Esophagus squamous epithelium (tissue), 5 donors: ENCODE measurements around the gene CHST11. TPM values are rescaled to one million over a fixed set of nuclear protein-coding genes. Genes with fewer than 3 reads are reported as not detected.

Source experiments
- DNase-seq: peaks from one replicate; lab custom pipeline; 2025; lab: John Stamatoyannopoulos, UW
- H3K27ac ChIP-seq, 4 donors: fragments of 200-600 bp; sonication (generic); one replicate each; pipeline ENCODE4 v1.5.1; 2016 to 2019; ENCODE audit warnings: mild to moderate bottlenecking in 1 of 4
- H3K27me3 ChIP-seq, 4 donors: fragments of 200-600 bp; sonication (generic); 1 replicate in 3 of 4; 2 replicates in 1 of 4; pipeline versions ENCODE4 v1.5.1 to v1.6.0; 2017 to 2021; ENCODE audit warnings: antibody characterized with exemption in 1 of 4
- H3K36me3 ChIP-seq, 3 donors: fragments of 200-600 bp; sonication (generic); one replicate each; pipeline ENCODE4 v1.5.1; 2016 to 2019
- H3K4me1 ChIP-seq, 3 donors: fragments of 200-600 bp; sonication (generic); one replicate each; pipeline ENCODE4 v1.5.1; 2017 to 2019
- H3K4me3 ChIP-seq, 4 donors: fragments of 200-600 bp; sonication (generic); 1 replicate in 3 of 4; 2 replicates in 1 of 4; pipeline ENCODE4 v1.5.1; 2016 to 2019; ENCODE audit warnings: mild to moderate bottlenecking in 2 of 4, moderate library complexity in 1 of 4
- H3K9me3 ChIP-seq, 3 donors: fragments of 200-600 bp; sonication (generic); one replicate each; pipeline ENCODE4 v1.5.1; 2016 to 2019
- CTCF ChIP-seq, 6 experiments: fragments of 450-650 bp in 4 of 6; fragments of 200-600 bp in 2 of 6; sonication (generic) in 2 of 6; IDR thresholded peaks; one replicate each; pipeline ENCODE4 v1.5.1; 2016 to 2019; ENCODE audit warnings: antibody characterized with exemption in 6 of 6, mild to moderate bottlenecking in 4 of 6, moderate library complexity in 4 of 6
- POLR2A ChIP-seq, 4 donors: fragments of 450-650 bp; IDR thresholded peaks; one replicate each; pipeline ENCODE4 v1.6.1; 2017; ENCODE audit warnings: antibody characterized with exemption in 4 of 4, mild to moderate bottlenecking in 4 of 4, moderate library complexity in 3 of 4
- WGBS, 2 donors: methylation state at CpG; one replicate each; pipeline ENCODE4 v1.1.5; 2018; 5-methylcytosine and 5-hydroxymethylcytosine counted together
- intact Hi-C: fragments of 100-400 bp; cut with DNase I; formaldehyde crosslinking; loops from one replicate; pipeline ENCODE4 v1.15.0; 2022
- total RNA-seq, 4 donors: library from RNA; depleted of rRNA; stranded (reverse); fragments of >200 nt; gene quantifications; one replicate each; pipeline ENCODE4 v1.1.0, GENCODE V29; 2016
- donor health status: DM: yes; HTN: yes; CAD: no.

Gene CHST11
- total RNA-seq, 4 donors from 2014 or later = 6.3 to 12.6 (median 10.3) TPM

- H3K4me1 ChIP-seq = peaks cover 10 to 68% (median 34%) of the 10 kb centered on the region in 3 donors
- intact Hi-C loops = no loop called here
- no peaks in the 10 kb centered on the region for H3K36me3 ChIP-seq
- no peak for DNase-seq
- no peaks in the 10 kb centered on the region for H3K27me3 ChIP-seq
- no peak for TF ChIP-seq CTCF (IDR thresholded peaks at IDR 0.05)
- no peak for TF ChIP-seq POLR2A (IDR thresholded peaks at IDR 0.05)
- WGBS, 2 donors = 44 to 48% methylated on average over 2 of the region's 2 CpGs
- H3K4me3 ChIP-seq = no peak overlapping the region
- peak overlapping the region in 2 of 4 donors; percentile 74 to 88 for H3K27ac ChIP-seq
- no peaks in the 10 kb centered on the region for H3K9me3 ChIP-seq
These were observed 146.1 kb downstream of the CHST11 start for GRCh38 chr12:104602896-104603295.

DNA sequence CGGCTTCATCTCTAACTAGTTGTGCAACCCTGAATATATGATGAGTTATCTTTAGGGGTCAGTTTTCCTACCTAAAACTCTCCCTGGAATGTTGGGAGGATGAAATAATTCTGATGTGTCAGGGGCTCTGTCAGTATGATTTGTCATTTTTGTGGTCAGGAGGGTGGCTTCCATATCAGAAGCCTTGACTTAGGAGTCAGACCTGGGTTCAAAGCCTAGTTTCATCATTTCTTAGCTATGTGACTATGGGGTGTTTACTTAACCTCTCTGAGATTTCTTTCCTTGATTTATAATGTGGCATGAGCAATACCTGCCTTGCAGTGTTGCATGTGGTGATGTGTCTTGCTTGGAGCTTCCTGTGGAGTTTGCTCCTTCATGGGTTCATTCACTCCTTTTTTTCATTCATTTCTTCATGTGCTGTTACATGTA is 146.8 kb downstream of the CHST11 start:
- H3K4me1 ChIP-seq = peaks cover 10 to 68% (median 34%) of the 10 kb centered on the region in 3 donors
- H3K9me3 ChIP-seq = no peaks in the 10 kb centered on the region
- intact Hi-C loops = no loop called here
- no peaks in the 10 kb centered on the region for H3K27me3 ChIP-seq
- peak overlapping the region; percentile 25 to 88 (median 58) for H3K27ac ChIP-seq
- H3K4me3 ChIP-seq = no peak overlapping the region
- 63 to 71% methylated on average over 1 of the region's 1 CpG for WGBS, 2 donors
- DNase-seq = no peak
- TF ChIP-seq POLR2A (IDR thresholded peaks at IDR 0.05) (no peak), CTCF (IDR thresholded peaks at IDR 0.05) (no peak)
- H3K36me3 ChIP-seq = no peaks in the 10 kb centered on the region

DNA sequence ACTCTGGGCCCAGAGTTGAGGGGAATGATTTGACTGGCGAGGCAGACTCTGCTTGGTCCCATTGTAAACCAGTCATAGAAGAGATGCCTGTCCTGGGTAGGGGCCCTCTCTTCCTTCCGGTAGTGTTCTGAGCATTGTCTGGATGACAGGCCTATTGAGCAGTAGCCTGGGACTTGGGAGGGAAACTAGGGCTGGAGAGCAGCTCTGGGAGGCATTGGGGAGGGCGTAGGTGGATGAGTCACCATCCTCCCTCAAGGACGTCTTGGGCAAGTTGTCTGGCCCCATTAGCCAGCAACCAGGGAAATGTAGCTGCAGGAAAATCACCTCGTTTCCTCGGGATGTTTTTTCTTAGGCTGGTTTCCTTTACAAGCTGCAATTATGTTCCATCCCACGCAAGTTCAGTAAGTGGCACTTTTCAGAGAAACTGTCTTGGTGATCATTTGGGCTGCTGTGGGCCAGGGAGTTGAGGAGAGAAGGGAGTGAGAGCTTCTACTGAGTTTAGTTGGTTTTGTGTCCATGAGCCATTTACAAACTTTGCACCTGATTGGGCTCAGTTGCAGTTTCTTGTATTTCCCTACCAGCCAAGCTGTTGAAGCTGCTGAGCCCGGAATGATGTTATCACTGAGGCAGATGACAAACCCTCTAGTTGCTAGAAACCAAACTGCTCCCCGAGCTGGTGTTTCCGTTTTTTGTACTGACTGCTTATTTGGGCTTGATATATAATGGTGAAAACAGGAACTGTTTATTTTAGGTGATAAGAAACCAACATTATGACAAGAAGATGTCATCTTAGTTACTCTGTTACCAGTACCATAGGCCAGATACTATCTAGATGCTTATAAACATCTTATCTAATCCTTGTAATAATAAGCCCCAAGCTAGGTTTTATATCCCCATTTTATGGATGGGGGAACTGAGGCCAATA is 147.6 kb downstream of the CHST11 start:
- no peaks in the 10 kb centered on the region for H3K27me3 ChIP-seq
- intact Hi-C loops = no loop called here
- DNase-seq = no peak
- peaks cover 10 to 74% (median 34%) of the 10 kb centered on the region in 3 donors for H3K4me1 ChIP-seq
- no peaks in the 10 kb centered on the region for H3K36me3 ChIP-seq
- 25 to 32% methylated on average over 8 to 10 of the region's 10 CpGs for WGBS, 2 donors
- no peaks in the 10 kb centered on the region for H3K9me3 ChIP-seq
- peak overlapping the region; percentile 25 to 88 (median 58) for H3K27ac ChIP-seq
- TF ChIP-seq POLR2A (IDR thresholded peaks at IDR 0.05) = no peak
- TF ChIP-seq CTCF (IDR thresholded peaks at IDR 0.05) = no peak
- peak overlapping the region in 1 of 4 donors; percentile 31 for H3K4me3 ChIP-seq

DNA sequence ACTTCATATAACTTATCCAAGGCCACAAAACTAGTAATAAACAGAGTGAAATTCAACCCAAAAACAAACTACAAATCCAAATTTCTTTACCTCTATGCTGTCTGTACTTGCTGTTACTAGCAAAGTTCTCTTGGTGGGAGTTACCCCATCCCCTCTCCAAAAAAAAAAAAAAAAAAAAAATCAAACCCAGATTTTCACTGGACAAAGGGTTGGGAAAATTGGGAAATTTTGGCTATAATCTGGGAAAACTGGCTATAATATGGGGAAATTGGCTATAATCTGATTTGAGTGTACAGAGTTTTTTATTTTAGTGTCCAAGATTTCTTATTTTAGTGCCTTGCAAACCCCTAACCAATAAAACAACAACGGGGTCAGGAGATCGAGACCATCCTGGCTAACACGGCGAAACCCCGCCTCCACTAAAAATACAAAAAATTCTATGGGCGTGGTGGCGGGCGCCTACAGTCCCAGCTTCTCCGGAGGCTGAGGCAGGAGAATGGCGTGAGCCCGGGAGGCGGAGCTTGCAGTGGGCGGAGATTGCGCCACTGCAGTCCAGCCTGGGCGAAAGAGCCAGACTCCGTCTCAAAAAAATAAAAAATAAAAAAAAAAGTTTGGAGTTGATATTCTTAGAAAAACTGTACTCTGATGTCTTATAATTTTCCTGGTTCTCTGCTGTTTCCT is 148.4 kb downstream of the CHST11 start:
- no peak for DNase-seq
- Histone ChIP-seq H3K4me1 (peaks cover 10 to 69% (median 37%) of the 10 kb centered on the region in 3 donors), H3K9me3 (no peaks in the 10 kb centered on the region), H3K4me3 (no peak overlapping the region), H3K27me3 (no peaks in the 10 kb centered on the region), H3K27ac (peak overlapping the region in 3 of 4 donors; percentile 43 to 88 (median 74)), H3K36me3 (no peaks in the 10 kb centered on the region)
- WGBS, 2 donors = 92 to 93% methylated on average over 13 to 16 of the region's 16 CpGs
- intact Hi-C loops = no loop called here
- TF ChIP-seq CTCF (IDR thresholded peaks at IDR 0.05) (no peak), POLR2A (IDR thresholded peaks at IDR 0.05) (no peak)
